Right lobe of liver (tissue), 4 donors: ENCODE results near the gene SSH2.

ENCODE experiments used
- POLR2A ChIP-seq: fragments of 450-650 bp; IDR thresholded peaks from one replicate; pipeline ENCODE4 v1.6.1; 2017; ENCODE audit warnings: antibody characterized with exemption, mild to moderate bottlenecking
- TF ChIP-seq, protein P1 (sequence below), 4 donors: fragments of 200-600 bp in 3 of 4; fragments of 450-650 bp in 1 of 4; IDR thresholded peaks; one replicate each; pipeline versions ENCODE4 v1.5.1 to v1.8.0; 2016 to 2022; ENCODE audit warnings: antibody characterized with exemption in 4 of 4, mild to moderate bottlenecking in 2 of 4
- donor health status: DM: no; HTN: no; CAD: no.
- donor health status: DM: no; HTN: no; CAD: no.
- donor health status: DM: no; HTN: yes; CAD: no.

DNA sequence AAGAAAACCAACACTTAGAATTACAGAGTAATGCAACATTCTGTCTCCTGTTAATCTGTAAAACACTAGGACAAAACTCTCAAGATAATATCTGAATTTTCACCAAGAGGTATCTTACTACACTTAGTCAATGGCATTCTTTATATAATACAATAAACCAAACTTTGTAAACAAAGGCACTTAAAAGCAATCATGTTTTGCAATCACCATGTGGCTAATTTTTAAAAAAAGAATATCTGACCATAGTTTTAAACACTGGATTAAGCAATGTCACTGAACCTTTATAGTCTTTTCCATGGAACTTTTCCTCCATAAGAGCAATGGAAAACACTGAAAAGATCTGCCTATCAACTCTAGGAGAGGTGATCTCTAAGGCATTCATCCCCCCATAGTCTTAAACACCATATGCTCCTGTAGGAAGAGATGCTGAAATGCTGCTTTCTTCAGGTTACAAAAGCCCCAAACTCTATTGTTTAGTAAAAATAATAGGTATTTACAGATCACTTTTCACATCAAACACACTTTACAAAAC, 163.2 kb downstream of the SSH2 start:
- TF ChIP-seq POLR2A, result no peak
- TF ChIP-seq, protein P1, sequence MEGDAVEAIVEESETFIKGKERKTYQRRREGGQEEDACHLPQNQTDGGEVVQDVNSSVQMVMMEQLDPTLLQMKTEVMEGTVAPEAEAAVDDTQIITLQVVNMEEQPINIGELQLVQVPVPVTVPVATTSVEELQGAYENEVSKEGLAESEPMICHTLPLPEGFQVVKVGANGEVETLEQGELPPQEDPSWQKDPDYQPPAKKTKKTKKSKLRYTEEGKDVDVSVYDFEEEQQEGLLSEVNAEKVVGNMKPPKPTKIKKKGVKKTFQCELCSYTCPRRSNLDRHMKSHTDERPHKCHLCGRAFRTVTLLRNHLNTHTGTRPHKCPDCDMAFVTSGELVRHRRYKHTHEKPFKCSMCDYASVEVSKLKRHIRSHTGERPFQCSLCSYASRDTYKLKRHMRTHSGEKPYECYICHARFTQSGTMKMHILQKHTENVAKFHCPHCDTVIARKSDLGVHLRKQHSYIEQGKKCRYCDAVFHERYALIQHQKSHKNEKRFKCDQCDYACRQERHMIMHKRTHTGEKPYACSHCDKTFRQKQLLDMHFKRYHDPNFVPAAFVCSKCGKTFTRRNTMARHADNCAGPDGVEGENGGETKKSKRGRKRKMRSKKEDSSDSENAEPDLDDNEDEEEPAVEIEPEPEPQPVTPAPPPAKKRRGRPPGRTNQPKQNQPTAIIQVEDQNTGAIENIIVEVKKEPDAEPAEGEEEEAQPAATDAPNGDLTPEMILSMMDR (IDR thresholded peaks at IDR 0.05), result no peak
